ENCODE data around the gene CYFIP1. TPM values are rescaled to one million over a fixed set of nuclear protein-coding genes. Genes with fewer than 3 reads are reported as not detected.

Gene CYFIP1
- total RNA-seq, 1 experiment from 2014 or later, result 80.3 TPM

GRCh38 chr15:22827125-22827524 is 153.0 kb downstream of the CYFIP1 start:
- Histone ChIP-seq H4K20me1 (ENCODE audit: low read length) (no peaks in the 10 kb centered on the region), H3K79me2 (ENCODE audit: low read length) (no peaks in the 10 kb centered on the region), H3K4me2 (ENCODE audit: low read length) (no peak overlapping the region), H3K36me3 (ENCODE audit: low read depth, low read length) (peaks cover 37% of the 10 kb centered on the region), H2AFZ (ENCODE audit: low read length) (no peak overlapping the region), H3K4me1 (ENCODE audit: insufficient read depth, low read length) (no peaks in the 10 kb centered on the region), H3K27ac (ENCODE audit: low read length) (no peak overlapping the region), H3K27me3 (ENCODE audit: low read length) (no peaks in the 10 kb centered on the region), H3K9me3 (ENCODE audit: low read length) (no peaks in the 10 kb centered on the region), H3F3A (ENCODE audit: low read length, unreplicated experiment) (no peaks in the 10 kb centered on the region), H3K4me3 (ENCODE audit: low read length) (no peak overlapping the region), H3K9ac (ENCODE audit: low read length) (no peak overlapping the region), H3K9me2 (replicated peaks; ENCODE audit: low read length) (no peaks in the 10 kb centered on the region)
- DNase-seq, result no peak
- ATAC-seq, result no peak
- TF ChIP-seq EZH2phosphoT487 (IDR thresholded peaks at IDR 0.05; ENCODE audit: borderline replicate concordance, low read length), result no peak
- no peak for TF ChIP-seq EZH2 (IDR thresholded peaks at IDR 0.05; ENCODE audit: low read length, unreplicated experiment)
- no peak for TF ChIP-seq CTCF (conservative IDR thresholded peaks at IDR 0.05; ENCODE audit: low read depth, low read length)
- CTCF ChIA-PET, result no interaction called here
- intact Hi-C loops (cut with micrococcal nuclease), result no loop called here
- POLR2A ChIA-PET (ENCODE audit: unreplicated experiment), result no interaction called here
- BruUV-seq (replicated peaks), result no TSS peak

- Histone ChIP-seq H3K9me2 (replicated peaks; ENCODE audit: low read length) (no peaks in the 10 kb centered on the region), H3K9me3 (ENCODE audit: low read length) (no peaks in the 10 kb centered on the region), H3K4me2 (ENCODE audit: low read length) (no peak overlapping the region), H3K36me3 (ENCODE audit: low read depth, low read length) (peaks cover 37% of the 10 kb centered on the region), H3K4me3 (ENCODE audit: low read length) (no peak overlapping the region), H2AFZ (ENCODE audit: low read length) (no peak overlapping the region), H3F3A (ENCODE audit: low read length, unreplicated experiment) (no peaks in the 10 kb centered on the region), H3K4me1 (ENCODE audit: insufficient read depth, low read length) (no peaks in the 10 kb centered on the region), H4K20me1 (ENCODE audit: low read length) (no peaks in the 10 kb centered on the region), H3K27ac (ENCODE audit: low read length) (no peak overlapping the region), H3K9ac (ENCODE audit: low read length) (no peak overlapping the region), H3K27me3 (ENCODE audit: low read length) (no peaks in the 10 kb centered on the region), H3K79me2 (ENCODE audit: low read length) (no peaks in the 10 kb centered on the region)
- CTCF ChIA-PET, result no interaction called here
- intact Hi-C loops (cut with micrococcal nuclease), result no loop called here
- ATAC-seq (no peak), DNase-seq (no peak)
- TF ChIP-seq EZH2phosphoT487 (IDR thresholded peaks at IDR 0.05; ENCODE audit: borderline replicate concordance, low read length) (no peak), EZH2 (IDR thresholded peaks at IDR 0.05; ENCODE audit: low read length, unreplicated experiment) (no peak), CTCF (conservative IDR thresholded peaks at IDR 0.05; ENCODE audit: low read depth, low read length) (no peak)
- POLR2A ChIA-PET (ENCODE audit: unreplicated experiment), result no interaction called here
- BruUV-seq (replicated peaks), result no TSS peak
Measured at GRCh38 chr15:22823495-22824128, 156.6 kb downstream of the CYFIP1 start.

GRCh38 chr15:22819651-22820050 is 160.5 kb downstream of the CYFIP1 start:
- Histone ChIP-seq H3K9ac (ENCODE audit: low read length) (no peak overlapping the region), H3K79me2 (ENCODE audit: low read length) (no peaks in the 10 kb centered on the region), H3K9me2 (replicated peaks; ENCODE audit: low read length) (no peaks in the 10 kb centered on the region), H3K27me3 (ENCODE audit: low read length) (no peaks in the 10 kb centered on the region), H3K4me2 (ENCODE audit: low read length) (no peak overlapping the region), H3K27ac (ENCODE audit: low read length) (no peak overlapping the region), H3K9me3 (ENCODE audit: low read length) (no peaks in the 10 kb centered on the region), H3F3A (ENCODE audit: low read length, unreplicated experiment) (no peaks in the 10 kb centered on the region), H2AFZ (ENCODE audit: low read length) (no peak overlapping the region), H3K4me3 (ENCODE audit: low read length) (no peak overlapping the region), H4K20me1 (ENCODE audit: low read length) (no peaks in the 10 kb centered on the region), H3K4me1 (ENCODE audit: insufficient read depth, low read length) (no peaks in the 10 kb centered on the region), H3K36me3 (ENCODE audit: low read depth, low read length) (peaks cover 15% of the 10 kb centered on the region; the same call in 1 of the 2 replicates)
- BruUV-seq (replicated peaks), result no TSS peak
- ChIA-PET POLR2A (ENCODE audit: unreplicated experiment) (no interaction called here), CTCF (no interaction called here)
- TF ChIP-seq EZH2 (IDR thresholded peaks at IDR 0.05; ENCODE audit: low read length, unreplicated experiment) (no peak), EZH2phosphoT487 (IDR thresholded peaks at IDR 0.05; ENCODE audit: borderline replicate concordance, low read length) (no peak), CTCF (conservative IDR thresholded peaks at IDR 0.05; ENCODE audit: low read depth, low read length) (no peak)
- ATAC-seq, result no peak
- intact Hi-C loops (cut with micrococcal nuclease), result no loop called here
- DNase-seq, result no peak

Data from PC-3 (cell line).